Endodermal cell (in vitro differentiated cells): Measurements from ENCODE around the gene LCN12. TPM values are rescaled to one million over a fixed set of nuclear protein-coding genes. Genes with fewer than 3 reads are reported as not detected.

Experiments used
- DNase-seq: peaks from one replicate; pipeline ENCODE4 v3.0.0-alpha.2; 2017
- H3K27ac ChIP-seq: 2 replicates; pipeline ENCODE4 v1.5.1; 2013; ENCODE audit warnings: mild to moderate bottlenecking, low read depth, low read length, moderate library complexity
- H3K27me3 ChIP-seq: 2 replicates; pipeline ENCODE4 v1.6.1; 2013; ENCODE audit warnings: mild to moderate bottlenecking, low read length, moderate library complexity; ENCODE audit not compliant: insufficient read depth, control insufficient read depth, poor library complexity, severe bottlenecking
- H3K36me3 ChIP-seq: 2 replicates; pipeline ENCODE4 v1.7.0; 2013; ENCODE audit warnings: mild to moderate bottlenecking, low read length, moderate library complexity; ENCODE audit not compliant: control insufficient read depth, insufficient read depth
- H3K4me1 ChIP-seq: one replicate; pipeline ENCODE4 v1.7.0; 2013; ENCODE audit warnings: low read length; ENCODE audit not compliant: control insufficient read depth, insufficient read depth
- H3K4me3 ChIP-seq: 2 replicates; pipeline ENCODE4 v1.5.1; 2013; ENCODE audit warnings: mild to moderate bottlenecking, low read length, moderate library complexity
- H3K9ac ChIP-seq: 2 replicates; pipeline ENCODE4 v1.6.1; 2013; ENCODE audit warnings: mild to moderate bottlenecking, low read length, moderate library complexity; ENCODE audit not compliant: poor library complexity, severe bottlenecking; ENCODE audit errors: extremely low read depth
- H3K9me3 ChIP-seq: 2 replicates; pipeline ENCODE4 v1.6.1; 2013; ENCODE audit warnings: mild to moderate bottlenecking, low read length, moderate library complexity; ENCODE audit not compliant: control insufficient read depth
- H3K27ac Mint-ChIP-seq: 2 replicates; pipeline ENCODE4 v1.8.0; 2020; ENCODE audit warnings: mixed read lengths
- H3K27me3 Mint-ChIP-seq: 2 replicates; pipeline ENCODE4 v1.8.0; 2021; ENCODE audit warnings: mild to moderate bottlenecking, mixed read lengths; ENCODE audit not compliant: insufficient read depth
- H3K36me3 Mint-ChIP-seq: 2 replicates; pipeline ENCODE4 v1.8.0; 2020; ENCODE audit warnings: low read depth, mixed read lengths
- H3K4me1 Mint-ChIP-seq: 2 replicates; pipeline ENCODE4 v1.8.0; 2020; ENCODE audit warnings: mixed read lengths
- H3K4me3 Mint-ChIP-seq: 2 replicates; pipeline ENCODE4 v1.8.0; 2020; ENCODE audit warnings: mild to moderate bottlenecking, moderate library complexity, mixed read lengths
- H3K9me3 Mint-ChIP-seq: 2 replicates; pipeline ENCODE4 v1.8.0; 2020; ENCODE audit warnings: mild to moderate bottlenecking, mixed read lengths
- WGBS, 2 experiments: methylation state at CpG; one replicate each; pipeline versions ENCODE4 v1.1.5 to v1.1.7; 2013; ENCODE audit warnings: missing lambda C conversion rate in 2 of 2, mixed read lengths in 1 of 2; ENCODE audit not compliant: insufficient coverage in 1 of 2, insufficient read length in 1 of 2; 5-methylcytosine and 5-hydroxymethylcytosine counted together
- total RNA-seq, 2 donors: library from RNA; stranded (reverse); fragmentation: NEBNext Ultra II Directional in 1 of 2; extraction: Animal tissue kit (Norgen Biotek cat#: 25700) in 1 of 2; gene quantifications; 2 replicates in 1 of 2; 3 replicates in 1 of 2; pipeline ENCODE4 v1.2.1, GENCODE V29; 2021
- TF ChIP-seq, protein P1 (sequence below): fragments of 200-600 bp; sonication (generic); conservative IDR thresholded peaks from 2 replicates; pipeline ENCODE4 v1.5.0; 2021; ENCODE audit warnings: antibody characterized with exemption, mild to moderate bottlenecking

The LCN12 gene
- total RNA-seq, 2 donors from 2014 or later = 2.1 to 4.4 TPM

DNA sequence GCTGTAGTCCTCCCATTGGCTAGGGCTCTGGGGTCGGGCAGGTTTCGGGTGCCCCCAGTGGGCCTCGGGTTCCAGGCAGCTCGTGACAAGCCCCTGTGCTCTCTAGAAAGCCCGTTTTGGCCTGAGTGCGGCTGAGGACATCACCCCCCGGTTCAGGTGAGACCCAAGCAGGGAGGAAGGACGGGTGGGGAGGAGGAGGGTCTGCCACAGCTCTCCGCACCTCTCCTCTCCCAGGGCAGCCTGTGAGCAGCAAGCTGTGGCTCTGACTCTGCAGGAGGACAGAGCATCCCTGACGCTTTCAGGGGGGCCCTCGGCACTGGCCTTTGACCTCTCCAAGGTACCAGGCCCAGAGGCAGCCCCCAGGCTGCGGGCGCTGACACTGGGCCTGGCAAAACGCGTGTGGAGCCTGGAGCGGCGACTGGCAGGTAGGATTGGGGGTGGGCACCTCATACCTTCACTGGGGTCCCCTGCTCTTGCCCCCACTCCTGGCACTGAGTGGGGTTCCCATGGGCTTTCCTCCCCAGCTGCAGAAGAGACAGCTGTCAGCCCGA, 40.8 kb downstream of the LCN12 start:
- peaks cover 6% of the 10 kb centered on the region for H3K4me1 Mint-ChIP-seq
- H3K9me3 ChIP-seq = peaks cover 14% of the 10 kb centered on the region
- peaks cover 9% of the 10 kb centered on the region for H3K36me3 ChIP-seq
- peak overlapping the region; percentile 90 for H3K4me3 ChIP-seq
- peak overlapping the region; percentile 73 for H3K4me3 Mint-ChIP-seq
- TF ChIP-seq, protein P1, sequence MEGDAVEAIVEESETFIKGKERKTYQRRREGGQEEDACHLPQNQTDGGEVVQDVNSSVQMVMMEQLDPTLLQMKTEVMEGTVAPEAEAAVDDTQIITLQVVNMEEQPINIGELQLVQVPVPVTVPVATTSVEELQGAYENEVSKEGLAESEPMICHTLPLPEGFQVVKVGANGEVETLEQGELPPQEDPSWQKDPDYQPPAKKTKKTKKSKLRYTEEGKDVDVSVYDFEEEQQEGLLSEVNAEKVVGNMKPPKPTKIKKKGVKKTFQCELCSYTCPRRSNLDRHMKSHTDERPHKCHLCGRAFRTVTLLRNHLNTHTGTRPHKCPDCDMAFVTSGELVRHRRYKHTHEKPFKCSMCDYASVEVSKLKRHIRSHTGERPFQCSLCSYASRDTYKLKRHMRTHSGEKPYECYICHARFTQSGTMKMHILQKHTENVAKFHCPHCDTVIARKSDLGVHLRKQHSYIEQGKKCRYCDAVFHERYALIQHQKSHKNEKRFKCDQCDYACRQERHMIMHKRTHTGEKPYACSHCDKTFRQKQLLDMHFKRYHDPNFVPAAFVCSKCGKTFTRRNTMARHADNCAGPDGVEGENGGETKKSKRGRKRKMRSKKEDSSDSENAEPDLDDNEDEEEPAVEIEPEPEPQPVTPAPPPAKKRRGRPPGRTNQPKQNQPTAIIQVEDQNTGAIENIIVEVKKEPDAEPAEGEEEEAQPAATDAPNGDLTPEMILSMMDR = no peak
- H3K9ac ChIP-seq = peak overlapping the region; percentile 47
- H3K27me3 ChIP-seq = no peaks in the 10 kb centered on the region
- H3K4me1 ChIP-seq = peaks cover 4% of the 10 kb centered on the region
- peaks cover 11% of the 10 kb centered on the region for H3K27me3 Mint-ChIP-seq
- H3K9me3 Mint-ChIP-seq = peaks cover 17% of the 10 kb centered on the region
- peak; percentile 72 for DNase-seq
- peaks cover 4% of the 10 kb centered on the region for H3K36me3 Mint-ChIP-seq
- H3K27ac ChIP-seq = no peak overlapping the region
- no peak overlapping the region for H3K27ac Mint-ChIP-seq
- 46 to 56% methylated on average over 10 to 18 of the region's 18 CpGs for WGBS, 2 experiments

- H3K27me3 Mint-ChIP-seq = peaks cover 8% of the 10 kb centered on the region
- peak overlapping the region; percentile 73 for H3K4me3 Mint-ChIP-seq
- Histone ChIP-seq H3K4me3 (no peak overlapping the region), H3K9me3 (peaks cover 14% of the 10 kb centered on the region), H3K27me3 (no peaks in the 10 kb centered on the region), H3K27ac (no peak overlapping the region), H3K9ac (no peak overlapping the region), H3K4me1 (peaks cover 4% of the 10 kb centered on the region), H3K36me3 (peaks cover 9% of the 10 kb centered on the region)
- H3K36me3 Mint-ChIP-seq = peaks cover 4% of the 10 kb centered on the region
- 84 to 91% methylated on average over 45 to 54 of the region's 54 CpGs for WGBS, 2 experiments
- no peak for DNase-seq
- TF ChIP-seq, protein P1 = no peak
- peaks cover 6% of the 10 kb centered on the region for H3K4me1 Mint-ChIP-seq
- H3K9me3 Mint-ChIP-seq = peaks cover 17% of the 10 kb centered on the region
- H3K27ac Mint-ChIP-seq = no peak overlapping the region
Measured at GRCh38 chr9:136994180-136994887, 42.3 kb downstream of the LCN12 start.

GRCh38 chr9:136994888-136995230, 42.8 kb downstream of the LCN12 start:
- TF ChIP-seq, protein P1 = no peak
- Histone ChIP-seq H3K4me3 (no peak overlapping the region), H3K27me3 (no peaks in the 10 kb centered on the region), H3K9ac (no peak overlapping the region), H3K4me1 (peaks cover 4% of the 10 kb centered on the region), H3K9me3 (peaks cover 14% of the 10 kb centered on the region), H3K36me3 (peaks cover 9% of the 10 kb centered on the region), H3K27ac (no peak overlapping the region)
- WGBS, 2 experiments = 82 to 94% methylated on average over 6 to 40 of the region's 40 CpGs
- no peak overlapping the region for H3K27ac Mint-ChIP-seq
- peaks cover 2% of the 10 kb centered on the region for H3K4me1 Mint-ChIP-seq
- no peak overlapping the region for H3K4me3 Mint-ChIP-seq
- peaks cover 17% of the 10 kb centered on the region for H3K9me3 Mint-ChIP-seq
- H3K27me3 Mint-ChIP-seq = peaks cover 8% of the 10 kb centered on the region
- H3K36me3 Mint-ChIP-seq = peaks cover 4% of the 10 kb centered on the region
- DNase-seq = no peak
